Left ventricle myocardium inferior (tissue), 1 donor: ENCODE results near the gene LIPC. TPM values are rescaled to one million over a fixed set of nuclear protein-coding genes. Genes with fewer than 3 reads are reported as not detected.
A peak's percentile ranks its signal among the peaks of the same experiment; 100 is the strongest.

Source experiments
- DNase-seq: peaks from one replicate; pipeline ENCODE4 v3.0.0-alpha.2; 2020
- H3K27ac ChIP-seq: fragments of 200-600 bp; replicated peaks from 2 replicates; pipeline ENCODE4 v1.8.0; 2021
- H3K27me3 ChIP-seq: fragments of 200-600 bp; 2 replicates; pipeline ENCODE4 v1.8.0; 2021; ENCODE audit warnings: low read depth
- H3K36me3 ChIP-seq: fragments of 200-600 bp; 2 replicates; pipeline ENCODE4 v1.8.0; 2021
- H3K4me1 ChIP-seq: fragments of 200-600 bp; 2 replicates; pipeline ENCODE4 v1.8.0; 2021
- H3K4me3 ChIP-seq: fragments of 200-600 bp; 2 replicates; pipeline ENCODE4 v1.8.0; 2021; ENCODE audit warnings: mild to moderate bottlenecking, moderate library complexity
- H3K9me3 ChIP-seq: fragments of 200-600 bp; replicated peaks from 2 replicates; pipeline ENCODE4 v1.8.0; 2021
- intact Hi-C: fragments of 100-400 bp; cut with micrococcal nuclease; formaldehyde crosslinking; loops from one replicate; pipeline ENCODE4 v1.11.0; 2022
- total RNA-seq: library from RNA; stranded (reverse); fragmentation: NEBNext Ultra II Directional; extraction: Animal tissue kit (Norgen Biotek cat#: 25700); gene quantifications from one replicate; pipeline ENCODE4 v1.2.1, GENCODE V29; 2021
- TF ChIP-seq, protein P1 (sequence below): fragments of 200-600 bp; IDR thresholded peaks from 2 replicates; pipeline ENCODE4 v1.8.0; 2021; ENCODE audit warnings: antibody characterized with exemption, mild to moderate bottlenecking, borderline replicate concordance
- donor health status: DM: no; HTN: yes; CAD: no; lungs with severe emphysema.

LIPC gene
- total RNA-seq, 1 donor from 2014 or later, result 1.5 TPM

DNA sequence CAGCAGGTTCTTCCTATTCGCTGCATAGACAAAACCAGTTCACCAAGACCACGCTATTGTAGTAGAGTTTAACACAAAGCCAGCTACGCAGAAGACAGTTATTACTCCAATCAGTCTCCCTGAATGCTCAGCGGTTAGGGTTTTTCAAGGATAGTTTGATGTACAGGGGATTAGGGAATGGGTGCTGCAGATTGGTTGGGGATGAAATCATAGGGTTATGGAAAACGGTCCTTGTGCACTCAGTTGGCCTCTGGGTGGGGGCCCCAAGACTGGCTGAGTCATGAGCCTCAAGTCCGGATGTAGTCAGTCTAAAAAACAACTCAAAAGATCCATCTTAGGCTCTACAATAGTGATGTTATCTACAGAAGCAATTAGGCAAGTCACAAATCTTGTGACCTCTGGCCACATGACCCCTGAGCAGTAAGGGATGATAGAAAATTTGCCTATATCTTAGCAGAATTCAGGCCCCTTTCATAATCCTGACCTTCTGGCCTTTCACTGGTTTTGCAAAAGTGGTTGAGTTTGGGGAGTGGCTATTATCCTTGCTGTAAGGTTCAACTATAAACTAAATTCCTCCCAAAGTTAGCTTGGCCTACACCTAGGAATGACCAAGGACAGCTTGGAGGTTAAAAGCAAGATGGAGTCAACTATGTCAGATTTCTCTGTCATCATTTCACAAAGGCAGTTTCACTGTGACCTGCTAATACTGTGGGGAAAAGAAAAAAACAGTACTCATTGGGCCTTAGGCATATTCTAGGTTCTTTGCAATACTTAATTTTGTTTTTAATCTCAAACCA is 57.7 kb downstream of the LIPC start:
- peaks cover 16% of the 10 kb centered on the region for H3K4me1 ChIP-seq
- no peak overlapping the region for H3K4me3 ChIP-seq
- no peaks in the 10 kb centered on the region for H3K36me3 ChIP-seq
- intact Hi-C loops, result no loop called here
- TF ChIP-seq, protein P1, sequence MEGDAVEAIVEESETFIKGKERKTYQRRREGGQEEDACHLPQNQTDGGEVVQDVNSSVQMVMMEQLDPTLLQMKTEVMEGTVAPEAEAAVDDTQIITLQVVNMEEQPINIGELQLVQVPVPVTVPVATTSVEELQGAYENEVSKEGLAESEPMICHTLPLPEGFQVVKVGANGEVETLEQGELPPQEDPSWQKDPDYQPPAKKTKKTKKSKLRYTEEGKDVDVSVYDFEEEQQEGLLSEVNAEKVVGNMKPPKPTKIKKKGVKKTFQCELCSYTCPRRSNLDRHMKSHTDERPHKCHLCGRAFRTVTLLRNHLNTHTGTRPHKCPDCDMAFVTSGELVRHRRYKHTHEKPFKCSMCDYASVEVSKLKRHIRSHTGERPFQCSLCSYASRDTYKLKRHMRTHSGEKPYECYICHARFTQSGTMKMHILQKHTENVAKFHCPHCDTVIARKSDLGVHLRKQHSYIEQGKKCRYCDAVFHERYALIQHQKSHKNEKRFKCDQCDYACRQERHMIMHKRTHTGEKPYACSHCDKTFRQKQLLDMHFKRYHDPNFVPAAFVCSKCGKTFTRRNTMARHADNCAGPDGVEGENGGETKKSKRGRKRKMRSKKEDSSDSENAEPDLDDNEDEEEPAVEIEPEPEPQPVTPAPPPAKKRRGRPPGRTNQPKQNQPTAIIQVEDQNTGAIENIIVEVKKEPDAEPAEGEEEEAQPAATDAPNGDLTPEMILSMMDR, result no peak
- no peak for DNase-seq
- H3K27ac ChIP-seq, result peak overlapping the region; percentile 79
- no peaks in the 10 kb centered on the region for H3K27me3 ChIP-seq
- H3K9me3 ChIP-seq, result peaks cover 16% of the 10 kb centered on the region

DNA sequence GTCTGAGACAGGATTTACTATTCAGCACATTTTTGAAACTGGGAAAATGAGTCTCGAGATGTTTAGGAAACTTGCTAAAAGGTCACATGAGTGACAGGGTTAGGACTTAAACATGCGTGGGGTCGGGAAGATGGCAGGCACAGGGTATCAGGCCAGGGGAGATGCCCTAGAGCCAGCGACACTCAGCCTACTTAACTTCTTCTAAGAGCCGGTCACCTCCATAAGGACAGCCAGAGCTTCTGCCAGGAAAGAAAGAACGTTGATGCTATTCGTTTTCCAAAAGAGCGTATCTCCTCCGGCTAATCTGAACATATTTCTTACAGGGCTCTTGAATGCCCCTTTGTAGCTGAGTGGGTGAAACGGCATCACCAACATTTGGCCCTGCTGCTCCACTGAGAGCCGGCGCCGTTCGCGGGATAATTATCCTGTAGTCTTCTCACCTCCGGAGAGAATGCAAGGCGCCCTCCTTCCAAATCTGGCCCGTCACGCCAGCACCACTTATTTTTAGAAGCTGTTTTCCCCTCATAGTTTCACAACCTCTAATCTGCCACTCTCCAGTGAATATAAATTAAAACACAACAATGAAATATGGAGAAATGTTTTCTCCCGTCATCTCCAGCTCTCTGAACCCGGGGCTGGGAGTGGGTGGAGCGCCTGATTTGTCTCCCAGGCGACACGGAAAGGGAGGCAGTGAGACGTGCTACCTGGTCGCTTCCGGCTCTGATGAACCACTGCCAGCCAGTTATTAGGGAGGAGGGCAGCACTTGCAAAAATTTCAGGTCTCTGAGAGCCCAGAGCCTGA is 58.5 kb downstream of the LIPC start:
- H3K27me3 ChIP-seq, result no peaks in the 10 kb centered on the region
- peak overlapping the region; percentile 79 for H3K27ac ChIP-seq
- peak; percentile 38 for DNase-seq
- TF ChIP-seq, protein P1, result no peak
- peaks cover 16% of the 10 kb centered on the region for H3K9me3 ChIP-seq
- peaks cover 16% of the 10 kb centered on the region for H3K4me1 ChIP-seq
- intact Hi-C loops, result no loop called here
- no peaks in the 10 kb centered on the region for H3K36me3 ChIP-seq
- H3K4me3 ChIP-seq, result peak overlapping the region; percentile 41

DNA sequence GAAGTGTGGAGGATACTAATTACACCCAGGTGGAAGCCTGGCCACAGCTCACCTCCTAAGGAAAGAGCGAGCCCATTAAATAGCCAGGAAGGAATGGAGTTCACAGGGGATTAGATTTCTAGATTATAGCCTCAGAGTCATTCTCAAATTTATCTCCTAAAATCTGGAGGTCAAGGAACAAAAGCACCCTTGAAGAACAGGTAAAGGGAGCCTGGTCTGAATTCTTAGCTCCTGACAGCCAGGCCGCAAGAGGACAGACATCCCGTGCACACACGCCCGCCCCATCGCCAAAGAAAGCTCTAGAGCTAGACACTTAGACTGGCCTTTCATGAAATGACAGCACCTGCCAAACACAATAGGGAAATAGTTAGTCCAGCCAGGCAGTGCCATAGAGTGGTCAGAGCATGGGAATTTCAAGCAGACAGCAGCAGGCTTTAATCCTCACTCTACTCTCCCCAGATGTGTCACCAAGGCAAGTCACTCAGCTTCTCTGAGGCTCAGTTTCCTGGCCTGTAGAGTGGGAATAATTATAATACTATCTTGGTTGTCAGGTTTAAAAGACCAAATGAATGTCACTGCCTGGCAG is 59.2 kb downstream of the LIPC start:
- intact Hi-C loops, result no loop called here
- H3K4me3 ChIP-seq, result peak overlapping the region; percentile 41
- H3K27ac ChIP-seq, result peak overlapping the region; percentile 79
- peaks cover 16% of the 10 kb centered on the region for H3K4me1 ChIP-seq
- H3K27me3 ChIP-seq, result no peaks in the 10 kb centered on the region
- no peak for DNase-seq
- no peaks in the 10 kb centered on the region for H3K36me3 ChIP-seq
- TF ChIP-seq, protein P1, result no peak
- peaks cover 16% of the 10 kb centered on the region for H3K9me3 ChIP-seq

DNA sequence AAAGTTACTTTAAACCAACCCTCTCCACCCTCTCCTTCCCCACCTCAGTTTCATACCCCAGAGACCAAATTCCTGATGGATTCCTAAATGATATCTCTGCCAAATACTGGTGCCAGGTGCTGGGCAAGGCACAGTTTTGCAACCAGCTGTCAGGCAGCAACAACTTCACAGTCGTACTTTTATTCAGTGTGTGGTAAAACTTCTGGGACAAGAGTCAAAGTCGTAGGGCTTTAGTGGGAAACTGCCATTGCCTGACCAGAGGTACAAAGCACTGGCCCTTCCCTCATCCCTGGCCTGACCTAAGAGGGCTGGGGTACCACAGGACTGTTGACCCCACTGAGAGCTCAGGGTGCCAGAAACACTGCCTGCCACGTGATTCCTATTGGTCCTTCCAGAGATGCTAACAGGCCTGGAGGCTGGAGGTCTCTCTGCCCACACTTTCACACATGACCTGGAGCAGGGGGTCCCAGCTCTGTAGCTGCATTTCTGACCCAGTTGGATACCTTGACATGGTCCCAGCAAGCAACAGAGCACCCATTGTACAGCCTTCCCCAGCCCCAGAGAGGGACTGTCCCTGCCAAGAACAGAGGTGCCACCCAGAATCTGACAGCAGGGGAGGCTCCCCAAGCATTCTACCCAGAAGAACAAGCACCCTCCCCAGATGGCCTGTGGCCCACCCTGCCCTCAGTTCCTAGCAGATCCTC is 59.9 kb downstream of the LIPC start:
- Histone ChIP-seq H3K9me3 (peaks cover 16% of the 10 kb centered on the region), H3K36me3 (no peaks in the 10 kb centered on the region), H3K4me1 (peaks cover 16% of the 10 kb centered on the region), H3K27ac (peak overlapping the region; percentile 79), H3K27me3 (no peaks in the 10 kb centered on the region), H3K4me3 (no peak overlapping the region)
- intact Hi-C loops, result no loop called here
- TF ChIP-seq, protein P1, result no peak
- DNase-seq, result no peak
